Fibroblast of pulmonary artery (primary cell): ENCODE measurements around the gene CKAP2L.
A peak's percentile ranks its signal among the peaks of the same experiment; 100 is the strongest.

Experiments
- DNase-seq: peaks from one replicate; pipeline ENCODE4 v3.0.0-alpha.2; 2010; ENCODE audit warnings: low read depth
- H3K4me3 ChIP-seq: replicated peaks from 2 replicates; pipeline ENCODE4 v1.5.1; 2011; ENCODE audit warnings: low read depth, mild to moderate bottlenecking, control low read depth, low read length, moderate library complexity
- TF ChIP-seq, protein P1 (sequence below): IDR thresholded peaks from 2 replicates; pipeline ENCODE4 v1.5.1; 2011; ENCODE audit warnings: mild to moderate bottlenecking, control low read depth, low read length, inconsistent platforms; ENCODE audit errors: missing control alignments

The CKAP2L gene

DNA sequence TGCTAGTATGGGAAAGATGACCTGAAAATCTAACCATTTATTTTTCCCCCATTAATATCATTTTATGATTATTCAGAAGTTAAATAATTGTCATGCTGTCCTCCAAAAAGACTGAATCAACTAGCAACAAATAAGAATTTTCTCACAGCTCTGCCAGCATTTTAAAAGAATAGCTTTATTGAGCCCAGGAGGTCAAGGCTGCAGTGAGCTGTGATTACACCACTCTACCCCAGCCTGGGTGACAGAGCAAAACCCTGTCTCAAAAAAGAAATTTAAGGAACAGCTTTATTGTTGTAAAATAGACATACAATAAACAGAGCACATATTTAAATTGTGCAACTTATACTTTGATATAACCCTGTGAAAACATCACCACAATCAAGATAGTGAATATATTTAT, 44.7 kb upstream of the CKAP2L start:
- no peak for DNase-seq
- H3K4me3 ChIP-seq = no peak overlapping the region
- TF ChIP-seq, protein P1, sequence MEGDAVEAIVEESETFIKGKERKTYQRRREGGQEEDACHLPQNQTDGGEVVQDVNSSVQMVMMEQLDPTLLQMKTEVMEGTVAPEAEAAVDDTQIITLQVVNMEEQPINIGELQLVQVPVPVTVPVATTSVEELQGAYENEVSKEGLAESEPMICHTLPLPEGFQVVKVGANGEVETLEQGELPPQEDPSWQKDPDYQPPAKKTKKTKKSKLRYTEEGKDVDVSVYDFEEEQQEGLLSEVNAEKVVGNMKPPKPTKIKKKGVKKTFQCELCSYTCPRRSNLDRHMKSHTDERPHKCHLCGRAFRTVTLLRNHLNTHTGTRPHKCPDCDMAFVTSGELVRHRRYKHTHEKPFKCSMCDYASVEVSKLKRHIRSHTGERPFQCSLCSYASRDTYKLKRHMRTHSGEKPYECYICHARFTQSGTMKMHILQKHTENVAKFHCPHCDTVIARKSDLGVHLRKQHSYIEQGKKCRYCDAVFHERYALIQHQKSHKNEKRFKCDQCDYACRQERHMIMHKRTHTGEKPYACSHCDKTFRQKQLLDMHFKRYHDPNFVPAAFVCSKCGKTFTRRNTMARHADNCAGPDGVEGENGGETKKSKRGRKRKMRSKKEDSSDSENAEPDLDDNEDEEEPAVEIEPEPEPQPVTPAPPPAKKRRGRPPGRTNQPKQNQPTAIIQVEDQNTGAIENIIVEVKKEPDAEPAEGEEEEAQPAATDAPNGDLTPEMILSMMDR = no peak

DNA sequence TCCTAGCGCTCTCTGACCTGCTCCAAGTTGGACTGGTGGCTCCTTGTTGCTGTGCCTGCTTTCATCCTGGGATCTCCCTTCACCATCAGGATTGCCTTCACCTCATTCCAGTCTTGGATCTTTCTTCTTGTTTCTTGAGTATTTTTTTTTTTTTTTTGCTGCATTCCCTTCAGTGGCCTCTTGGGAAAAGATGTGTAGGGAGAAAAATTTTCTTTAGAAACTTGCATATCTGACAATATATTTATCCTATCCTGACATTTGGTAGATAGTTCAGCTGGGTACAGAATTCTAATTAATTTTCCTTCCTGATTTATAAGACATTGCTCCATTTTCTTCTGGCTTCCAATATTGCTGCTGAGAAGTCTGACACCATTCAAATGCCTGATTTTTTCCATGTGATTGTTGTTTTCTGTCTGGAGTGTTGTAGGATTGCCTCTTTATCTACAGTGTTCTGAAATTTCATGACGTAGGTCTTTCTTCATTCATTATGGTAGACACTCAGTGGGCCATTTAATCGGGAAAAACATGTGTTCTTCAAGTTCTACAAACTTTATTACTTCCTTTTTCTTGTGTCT, 42.9 kb upstream of the CKAP2L start:
- no peak for DNase-seq
- TF ChIP-seq, protein P1 = peak; percentile 12
- H3K4me3 ChIP-seq = no peak overlapping the region

DNA sequence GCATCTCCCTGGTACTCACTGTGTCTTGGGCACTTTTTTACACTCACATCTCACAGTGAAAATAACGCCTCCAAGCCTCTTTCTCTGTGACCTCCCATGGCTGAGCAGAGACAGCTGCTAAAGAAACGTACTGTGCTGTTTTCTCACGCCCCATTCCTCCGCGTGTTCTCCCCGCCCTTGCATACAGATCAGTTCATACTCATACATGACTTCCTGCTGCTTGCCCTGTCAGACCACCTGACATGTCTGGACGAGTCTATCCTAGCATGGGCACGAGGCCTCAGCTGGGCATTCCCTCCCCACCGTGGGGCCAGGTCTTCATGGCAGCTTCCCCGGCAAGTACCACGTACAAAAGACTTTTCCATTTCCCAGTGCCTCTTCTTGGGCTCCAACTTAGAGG, 41.1 kb upstream of the CKAP2L start:
- H3K4me3 ChIP-seq = no peak overlapping the region
- DNase-seq = no peak
- TF ChIP-seq, protein P1 = no peak

DNA sequence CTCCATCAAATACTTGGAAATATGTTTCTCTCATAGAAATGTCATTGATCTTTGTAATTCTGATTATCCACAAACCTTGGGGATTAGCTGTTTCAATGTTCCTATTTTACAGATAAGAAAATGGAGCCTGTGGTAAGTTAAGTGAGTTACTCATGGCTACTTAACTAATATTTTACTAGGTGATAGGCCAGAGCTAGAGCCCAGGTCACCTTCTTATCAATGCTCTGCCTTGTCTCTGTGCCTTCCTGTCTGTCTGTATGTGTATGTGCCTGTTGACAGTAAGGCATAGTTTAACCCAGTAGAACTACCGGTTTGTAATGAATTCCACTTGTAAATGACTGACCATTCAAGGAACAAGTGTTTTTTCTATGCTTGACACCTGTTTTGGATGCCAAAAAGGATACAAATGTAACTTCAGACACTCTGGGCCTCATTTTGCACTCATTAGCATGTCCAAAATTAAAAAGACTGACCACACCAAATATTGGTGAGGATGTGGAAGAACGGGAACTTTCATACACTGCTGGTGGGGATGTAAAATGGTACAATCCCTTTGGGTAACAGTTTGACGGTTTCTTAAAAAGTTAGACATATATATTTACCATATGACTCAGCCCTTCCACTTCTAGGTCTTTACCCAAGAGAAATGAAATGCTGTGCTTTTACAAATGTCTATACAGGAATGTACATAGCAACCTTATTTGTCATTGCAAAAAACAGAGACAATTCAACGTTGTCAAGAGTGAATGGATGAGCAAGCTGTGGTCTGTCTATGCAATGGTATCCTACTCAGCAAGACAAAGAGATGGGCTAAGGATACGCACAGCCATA, 39.5 kb upstream of the CKAP2L start:
- TF ChIP-seq, protein P1 = no peak
- DNase-seq = peak; percentile 72

DNA sequence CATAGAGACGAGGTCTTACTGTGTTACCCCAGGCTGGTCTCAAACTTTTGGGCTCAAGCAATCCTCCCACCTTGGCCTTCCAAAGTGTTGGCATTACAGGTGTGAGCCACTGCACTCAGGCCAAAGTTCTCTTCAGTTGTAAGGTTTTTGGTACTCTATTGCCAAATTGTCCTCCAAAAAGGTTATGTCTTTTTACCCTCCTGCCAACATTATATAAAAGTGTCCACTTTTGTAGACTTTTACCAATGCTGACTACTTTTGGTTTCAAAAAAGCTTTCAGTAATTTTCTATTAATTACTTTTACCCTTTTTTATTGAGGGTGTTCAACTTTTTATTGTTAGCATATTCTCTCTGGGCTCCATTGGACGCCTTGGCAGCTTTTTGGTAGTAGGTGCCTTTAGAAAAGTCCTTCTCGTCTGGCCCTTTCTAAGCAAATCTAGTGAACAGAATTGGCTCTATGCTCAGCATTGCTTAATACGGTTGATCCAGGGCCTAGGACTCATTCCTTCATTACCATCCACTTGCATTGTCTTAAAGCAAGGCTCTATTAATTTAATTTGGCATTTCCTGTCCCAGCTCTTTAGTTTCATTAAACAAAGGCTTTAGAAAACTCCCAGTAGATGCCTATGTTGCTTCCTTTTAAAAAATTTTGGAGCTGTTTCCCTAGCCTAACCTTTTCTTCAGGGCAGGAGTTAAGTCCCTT, 36.6 kb upstream of the CKAP2L start:
- no peak for DNase-seq
- H3K4me3 ChIP-seq = no peak overlapping the region
- TF ChIP-seq, protein P1 = no peak

More for the DNA sequence above, 39.5 kb upstream of the CKAP2L start:
- no peak overlapping the region for H3K4me3 ChIP-seq

DNA sequence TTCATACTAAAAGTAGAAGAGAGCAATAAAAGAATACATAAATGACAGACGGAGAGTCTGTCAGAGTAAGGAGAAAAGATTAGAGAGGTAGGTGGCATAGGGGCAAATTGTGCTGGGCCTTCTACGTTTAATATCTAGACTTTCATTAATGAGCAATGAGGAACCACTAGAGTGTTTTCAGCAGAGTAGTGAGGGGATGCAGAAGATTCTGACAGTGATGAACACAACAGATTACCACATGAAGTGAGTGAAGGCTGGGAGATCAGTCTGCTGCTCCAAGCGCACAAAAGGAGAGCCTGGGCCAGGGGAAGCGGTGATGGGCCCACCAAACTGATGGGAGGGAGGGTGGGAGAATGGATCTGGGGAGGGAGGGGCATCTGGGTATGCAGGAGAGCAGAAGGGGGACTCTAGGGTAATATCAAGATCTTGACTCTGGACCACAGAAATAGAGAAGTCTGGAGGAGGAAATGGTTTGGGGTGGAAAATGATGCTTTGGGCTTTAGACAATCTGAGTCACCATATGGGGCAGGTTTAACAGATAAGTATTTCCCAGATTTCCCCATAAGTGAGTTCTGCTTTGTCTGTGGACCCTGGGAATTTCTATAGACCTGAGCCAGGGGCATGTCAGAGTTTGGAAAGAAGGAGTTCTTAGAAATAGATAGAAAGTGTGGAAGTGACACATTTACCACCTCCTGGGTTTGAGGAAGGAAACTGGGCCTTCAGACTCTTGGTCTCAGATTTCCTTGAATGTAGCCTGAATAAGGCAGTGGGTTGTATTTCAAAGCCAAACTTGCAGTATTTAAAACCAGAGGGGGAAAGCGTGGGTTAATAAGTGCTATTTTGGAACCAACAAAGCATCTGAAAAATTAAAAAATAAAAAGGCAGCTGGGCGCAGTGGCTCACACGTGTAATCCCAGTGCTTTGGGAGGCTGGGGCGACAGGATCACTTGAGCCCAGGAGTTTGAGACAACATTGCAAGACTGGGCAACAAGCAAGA, 34.9 kb upstream of the CKAP2L start:
- TF ChIP-seq, protein P1 = no peak
- peak; percentile 66 for DNase-seq
- no peak overlapping the region for H3K4me3 ChIP-seq
